ENCODE results near the gene MAFB.

DNA sequence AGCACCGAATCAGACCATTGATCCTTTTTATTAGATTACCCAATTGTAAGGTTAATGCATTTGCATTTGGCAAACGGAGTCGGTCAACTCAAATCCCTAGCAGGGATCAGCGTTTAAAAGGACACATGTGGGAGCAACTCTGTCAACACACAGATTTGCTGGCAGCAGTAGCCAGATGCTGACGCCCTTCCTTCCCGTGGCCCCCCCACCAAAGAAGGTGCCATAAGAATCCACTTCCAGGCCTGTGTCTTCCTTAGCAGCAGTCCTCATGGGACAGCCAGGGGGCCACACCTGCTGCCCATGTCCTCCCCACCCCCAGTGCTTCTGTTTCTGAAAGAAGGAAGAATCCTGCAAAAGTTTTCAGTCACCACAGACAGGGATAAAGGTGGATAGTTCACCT is 24.5 kb upstream of the MAFB start:
- TF ChIP-seq, protein P1, sequence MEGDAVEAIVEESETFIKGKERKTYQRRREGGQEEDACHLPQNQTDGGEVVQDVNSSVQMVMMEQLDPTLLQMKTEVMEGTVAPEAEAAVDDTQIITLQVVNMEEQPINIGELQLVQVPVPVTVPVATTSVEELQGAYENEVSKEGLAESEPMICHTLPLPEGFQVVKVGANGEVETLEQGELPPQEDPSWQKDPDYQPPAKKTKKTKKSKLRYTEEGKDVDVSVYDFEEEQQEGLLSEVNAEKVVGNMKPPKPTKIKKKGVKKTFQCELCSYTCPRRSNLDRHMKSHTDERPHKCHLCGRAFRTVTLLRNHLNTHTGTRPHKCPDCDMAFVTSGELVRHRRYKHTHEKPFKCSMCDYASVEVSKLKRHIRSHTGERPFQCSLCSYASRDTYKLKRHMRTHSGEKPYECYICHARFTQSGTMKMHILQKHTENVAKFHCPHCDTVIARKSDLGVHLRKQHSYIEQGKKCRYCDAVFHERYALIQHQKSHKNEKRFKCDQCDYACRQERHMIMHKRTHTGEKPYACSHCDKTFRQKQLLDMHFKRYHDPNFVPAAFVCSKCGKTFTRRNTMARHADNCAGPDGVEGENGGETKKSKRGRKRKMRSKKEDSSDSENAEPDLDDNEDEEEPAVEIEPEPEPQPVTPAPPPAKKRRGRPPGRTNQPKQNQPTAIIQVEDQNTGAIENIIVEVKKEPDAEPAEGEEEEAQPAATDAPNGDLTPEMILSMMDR (IDR thresholded peaks at IDR 0.05) = no peak
- TF ChIP-seq ZFX (IDR thresholded peaks at IDR 0.05; ENCODE audit: borderline replicate concordance) = no peak
